ENCODE results near the gene MED22. TPM values are rescaled to one million over a fixed set of nuclear protein-coding genes. Genes with fewer than 3 reads are reported as not detected.
A peak's percentile ranks its signal among the peaks of the same experiment; 100 is the strongest.

MED22 gene
- total and polyA plus RNA-seq, 2 of the 8 experiments (the other 6 are each of a cell fraction or from before 2014, with no cell fraction given), result 56.4 to 68.4 TPM

DNA sequence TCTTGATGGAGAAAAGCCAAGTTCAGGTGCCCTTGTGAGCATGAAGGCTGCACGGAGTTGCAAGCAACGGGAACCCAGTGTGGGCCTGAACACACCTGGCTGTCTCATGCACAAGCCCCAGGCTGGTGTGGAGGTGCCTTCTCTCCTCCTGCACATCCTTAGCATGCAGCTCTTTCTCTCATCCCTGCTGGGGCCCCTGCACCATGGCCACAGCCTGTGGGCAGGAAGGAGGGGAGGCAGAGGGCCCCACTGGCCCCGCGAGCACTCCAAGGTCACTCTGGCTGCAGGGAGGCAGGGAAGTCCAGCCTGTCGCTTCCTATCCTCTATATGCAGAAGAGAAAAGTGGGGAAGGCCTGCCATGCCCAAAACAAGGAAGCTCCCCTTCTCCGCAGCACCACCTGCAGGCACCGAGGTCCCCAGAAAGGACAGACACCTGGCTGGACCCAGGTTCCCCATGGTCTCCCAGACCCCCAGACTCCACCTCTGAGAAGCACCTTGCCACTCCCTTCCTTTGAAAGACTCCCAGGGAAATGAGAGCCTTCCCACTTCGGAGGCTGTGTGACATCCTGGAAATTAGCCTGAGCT, 46.8 kb upstream of the MED22 start:
- POLR2A ChIA-PET (ENCODE audit: partially characterized antibody), result interaction anchor here (1.0 to 1.7 kb wide), 9 partner anchors 8 to 90 kb away, joined by 3 to 5 read pairs (median 4); partner anchors contain the start of genes MED22, RPL7A and STKLD1
- Histone ChIP-seq H3K4me3 (ENCODE audit: extremely low read depth in 1 of 4, insufficient read depth in 2 of 4, low read depth in 3 of 4, low read length in 4 of 4) (no peak overlapping the region), H3K23ac (ENCODE audit: insufficient read length) (no peak overlapping the region), H4K20me1 (replicated peaks in 1 of 2; ENCODE audit: control insufficient read depth in 1 of 2, insufficient read depth in 2 of 2, low read length in 2 of 2) (peaks cover 0 to 2% of the 10 kb centered on the region in 2 experiments), H2BK12ac (ENCODE audit: low read depth, low read length) (no peak overlapping the region), H4K8ac (ENCODE audit: extremely low read depth, insufficient read depth, low read length) (no peak overlapping the region), H3K9ac (replicated peaks in 1 of 4; ENCODE audit: extremely low read depth in 1 of 4, low read depth in 3 of 4, low read length in 3 of 4) (no peak overlapping the region), H3K27ac (ENCODE audit: low read depth, low read length) (no peak overlapping the region), H2BK15ac (ENCODE audit: low read length) (no peak overlapping the region), H2AK5ac (ENCODE audit: low read depth, low read length) (no peak overlapping the region), H4K5ac (ENCODE audit: insufficient read length, low read depth, low read length) (no peak overlapping the region), H3K4me1 (replicated peaks in 1 of 4; ENCODE audit: control insufficient read depth in 3 of 4, insufficient read depth in 4 of 4, low read length in 3 of 4) (no peaks in the 10 kb centered on the region), H3K14ac (ENCODE audit: insufficient read length) (no peak overlapping the region), H3K27me3 (replicated peaks in 1 of 4; ENCODE audit: control insufficient read depth in 3 of 4, extremely low read depth in 1 of 4, insufficient read depth in 3 of 4, low read length in 3 of 4) (no peaks in the 10 kb centered on the region; a peak in 3 of 7 replicates), H2BK120ac (replicated peaks; ENCODE audit: low read depth, low read length) (no peak overlapping the region), H2BK5ac (ENCODE audit: low read depth, low read length) (no peak overlapping the region), H3K79me2 (ENCODE audit: control insufficient read depth in 1 of 2, insufficient read depth in 2 of 2, low read length in 2 of 2) (no peaks in the 10 kb centered on the region), H3K36me3 (ENCODE audit: control insufficient read depth in 2 of 4, insufficient read depth in 4 of 4, low read length in 3 of 4) (no peaks in the 10 kb centered on the region), H3K4ac (replicated peaks; ENCODE audit: insufficient read length, low read depth, low read length) (no peak overlapping the region), H2AFZ (ENCODE audit: low read length) (no peak overlapping the region), H4K91ac (replicated peaks; ENCODE audit: insufficient read length, low read length) (no peak overlapping the region), H3K18ac (ENCODE audit: extremely low read depth, low read length) (no peak overlapping the region), H3K79me1 (ENCODE audit: low read depth, low read length) (no peaks in the 10 kb centered on the region), H3K9me3 (ENCODE audit: insufficient read depth in 2 of 2, low read depth in 1 of 2, low read length in 1 of 2) (peaks cover 4% of the 10 kb centered on the region in 2 experiments; a peak in 1 of 4 replicates), H2BK20ac (ENCODE audit: low read length) (no peak overlapping the region), H3K4me2 (ENCODE audit: insufficient read depth in 1 of 2, low read depth in 2 of 2, low read length in 2 of 2) (no peak overlapping the region), H3K23me2 (ENCODE audit: low read depth, low read length) (peaks cover 12% of the 10 kb centered on the region; the same call in 1 of the 2 replicates), H3K56ac (replicated peaks; ENCODE audit: insufficient read length, low read depth, low read length) (no peak overlapping the region)
- FAIRE-seq (no peak), DNase-seq (ENCODE audit: low read depth in 1 of 2, low spot score in 2 of 2) (no peak)
- TF ChIP-seq SRF (IDR thresholded peaks at IDR 0.05; ENCODE audit: low read depth, low read length), result no peak
- peak in 1 of 3 experiments; percentile 12; a peak in 1 of 4 replicates for TF ChIP-seq CTCF (IDR thresholded peaks at IDR 0.05; ENCODE audit: control extremely low read depth in 1 of 3, insufficient read depth in 1 of 3, low read depth in 1 of 3, low read length in 3 of 3)
- CTCF ChIA-PET (ENCODE audit: partially characterized antibody), result interaction anchor here (0.9 to 5.7 kb wide), 16 partner anchors 9 to 209 kb away, joined by 3 to 52 read pairs (median 6); partner anchors contain the start of gene STKLD1
- 59% methylated on average over 8 of the region's 8 CpGs; no CpG with 5 or more reads in 1 of the 2 experiments for WGBS, 2 experiments (ENCODE audit: extremely low coverage in 1 of 2, insufficient coverage in 1 of 2, insufficient read length in 1 of 2, insufficient replicate concordance in 2 of 2, low coverage in 1 of 2, low lambda C conversion rate in 2 of 2, missing lambda C conversion rate in 1 of 2)

Data from H1 (cell line).